HUES48 (cell line): ENCODE measurements around the gene WFS1.

Experiments used
- H3K27ac ChIP-seq: one replicate; pipeline ENCODE4 v1.7.0; 2013; ENCODE audit warnings: low read depth, low read length, inconsistent platforms
- H3K27me3 ChIP-seq: 2 replicates; pipeline ENCODE4 v1.6.1; 2013; ENCODE audit warnings: mild to moderate bottlenecking, low read length; ENCODE audit not compliant: control insufficient read depth, insufficient read depth
- H3K36me3 ChIP-seq: 2 replicates; pipeline ENCODE4 v1.6.1; 2013; ENCODE audit warnings: low read length; ENCODE audit not compliant: control insufficient read depth, insufficient read depth
- H3K4me1 ChIP-seq: 2 replicates; pipeline ENCODE4 v1.6.1; 2013; ENCODE audit warnings: mild to moderate bottlenecking, low read length; ENCODE audit not compliant: control insufficient read depth, insufficient read depth
- H3K4me3 ChIP-seq: 2 replicates; pipeline ENCODE4 v1.5.1; 2013; ENCODE audit warnings: mild to moderate bottlenecking, low read depth, low read length
- H3K9ac ChIP-seq: 2 replicates; pipeline ENCODE4 v1.6.1; 2013; ENCODE audit warnings: mild to moderate bottlenecking, low read depth, low read length, moderate library complexity
- H3K9me3 ChIP-seq: 2 replicates; pipeline ENCODE4 v1.6.1; 2013; ENCODE audit warnings: low read length; ENCODE audit not compliant: control insufficient read depth, insufficient read depth

The WFS1 gene

GRCh38 chr4:6252051-6252450, 17.6 kb upstream of the WFS1 start:
- no peaks in the 10 kb centered on the region for H3K27me3 ChIP-seq
- H3K9me3 ChIP-seq, result no peaks in the 10 kb centered on the region
- H3K4me3 ChIP-seq, result no peak overlapping the region
- H3K36me3 ChIP-seq, result no peaks in the 10 kb centered on the region
- H3K4me1 ChIP-seq, result no peaks in the 10 kb centered on the region
- H3K27ac ChIP-seq, result no peak overlapping the region
- no peak overlapping the region for H3K9ac ChIP-seq

GRCh38 chr4:6253111-6253510, 16.5 kb upstream of the WFS1 start:
- no peak overlapping the region for H3K4me3 ChIP-seq
- no peak overlapping the region for H3K27ac ChIP-seq
- no peaks in the 10 kb centered on the region for H3K4me1 ChIP-seq
- no peaks in the 10 kb centered on the region for H3K36me3 ChIP-seq
- H3K9me3 ChIP-seq, result no peaks in the 10 kb centered on the region
- H3K27me3 ChIP-seq, result no peaks in the 10 kb centered on the region
- H3K9ac ChIP-seq, result no peak overlapping the region

GRCh38 chr4:6253961-6254360, 15.7 kb upstream of the WFS1 start:
- no peak overlapping the region for H3K27ac ChIP-seq
- no peaks in the 10 kb centered on the region for H3K9me3 ChIP-seq
- no peak overlapping the region for H3K9ac ChIP-seq
- no peaks in the 10 kb centered on the region for H3K27me3 ChIP-seq
- H3K4me1 ChIP-seq, result no peaks in the 10 kb centered on the region
- no peaks in the 10 kb centered on the region for H3K36me3 ChIP-seq
- no peak overlapping the region for H3K4me3 ChIP-seq

- Histone ChIP-seq H3K4me3 (no peak overlapping the region), H3K9ac (no peak overlapping the region), H3K27me3 (no peaks in the 10 kb centered on the region), H3K4me1 (no peaks in the 10 kb centered on the region), H3K36me3 (no peaks in the 10 kb centered on the region), H3K9me3 (no peaks in the 10 kb centered on the region), H3K27ac (no peak overlapping the region)
Measured at GRCh38 chr4:6256141-6256540, 13.5 kb upstream of the WFS1 start.

- Histone ChIP-seq H3K27me3 (no peaks in the 10 kb centered on the region), H3K4me3 (no peak overlapping the region), H3K27ac (no peak overlapping the region), H3K36me3 (no peaks in the 10 kb centered on the region), H3K9me3 (no peaks in the 10 kb centered on the region), H3K9ac (no peak overlapping the region), H3K4me1 (no peaks in the 10 kb centered on the region)
Measured at GRCh38 chr4:6257247-6258025, 12.2 kb upstream of the WFS1 start.

- no peaks in the 10 kb centered on the region for H3K27me3 ChIP-seq
- H3K36me3 ChIP-seq, result no peaks in the 10 kb centered on the region
- H3K4me3 ChIP-seq, result no peak overlapping the region
- H3K4me1 ChIP-seq, result no peaks in the 10 kb centered on the region
- no peak overlapping the region for H3K27ac ChIP-seq
- no peaks in the 10 kb centered on the region for H3K9me3 ChIP-seq
- no peak overlapping the region for H3K9ac ChIP-seq
Measured at GRCh38 chr4:6258026-6258360, 11.7 kb upstream of the WFS1 start.

- H3K4me1 ChIP-seq, result no peaks in the 10 kb centered on the region
- no peak overlapping the region for H3K4me3 ChIP-seq
- no peak overlapping the region for H3K9ac ChIP-seq
- H3K27ac ChIP-seq, result no peak overlapping the region
- H3K36me3 ChIP-seq, result no peaks in the 10 kb centered on the region
- no peaks in the 10 kb centered on the region for H3K27me3 ChIP-seq
- no peaks in the 10 kb centered on the region for H3K9me3 ChIP-seq
Measured at GRCh38 chr4:6258741-6259140, 10.9 kb upstream of the WFS1 start.

- Histone ChIP-seq H3K4me1 (no peaks in the 10 kb centered on the region), H3K9ac (no peak overlapping the region), H3K27ac (no peak overlapping the region), H3K36me3 (no peaks in the 10 kb centered on the region), H3K9me3 (no peaks in the 10 kb centered on the region), H3K4me3 (no peak overlapping the region), H3K27me3 (no peaks in the 10 kb centered on the region)
Measured at GRCh38 chr4:6259886-6260285, 9.8 kb upstream of the WFS1 start.

GRCh38 chr4:6262176-6262575, 7.5 kb upstream of the WFS1 start:
- H3K9ac ChIP-seq, result no peak overlapping the region
- H3K27me3 ChIP-seq, result no peaks in the 10 kb centered on the region
- no peak overlapping the region for H3K27ac ChIP-seq
- no peak overlapping the region for H3K4me3 ChIP-seq
- H3K4me1 ChIP-seq, result no peaks in the 10 kb centered on the region
- H3K36me3 ChIP-seq, result no peaks in the 10 kb centered on the region
- H3K9me3 ChIP-seq, result no peaks in the 10 kb centered on the region

- H3K9me3 ChIP-seq, result no peaks in the 10 kb centered on the region
- peaks cover 4% of the 10 kb centered on the region; the same call in 1 of the 2 replicates for H3K27me3 ChIP-seq
- H3K36me3 ChIP-seq, result no peaks in the 10 kb centered on the region
- no peak overlapping the region for H3K9ac ChIP-seq
- H3K27ac ChIP-seq, result no peak overlapping the region
- no peaks in the 10 kb centered on the region for H3K4me1 ChIP-seq
- no peak overlapping the region for H3K4me3 ChIP-seq
Measured at GRCh38 chr4:6262847-6263487, 6.7 kb upstream of the WFS1 start.

GRCh38 chr4:6263526-6264224, 6.0 kb upstream of the WFS1 start:
- Histone ChIP-seq H3K27ac (no peak overlapping the region), H3K4me3 (no peak overlapping the region), H3K27me3 (peaks cover 6% of the 10 kb centered on the region; the same call in 1 of the 2 replicates), H3K4me1 (no peaks in the 10 kb centered on the region), H3K36me3 (no peaks in the 10 kb centered on the region), H3K9ac (no peak overlapping the region), H3K9me3 (no peaks in the 10 kb centered on the region)
